Tibial nerve (tissue), 4 donors: ENCODE measurements around the gene MLANA. TPM values are rescaled to one million over a fixed set of nuclear protein-coding genes. Genes with fewer than 3 reads are reported as not detected.

Experiments used
- DNase-seq, 2 donors: peaks; one replicate each; pipeline ENCODE4 v3.0.0-alpha.2; 2019; ENCODE audit warnings: low spot score in 2 of 2
- H3K27ac ChIP-seq, 4 donors: fragments of 200-600 bp; sonication (generic) in 3 of 4; one replicate each; pipeline ENCODE4 v1.5.1; 2017 to 2019; ENCODE audit warnings: mild to moderate bottlenecking in 1 of 4
- H3K27me3 ChIP-seq, 2 donors: fragments of 200-600 bp; sonication (generic) in 1 of 2; one replicate each; pipeline versions ENCODE4 v1.5.1 to v1.6.0; 2017 to 2019
- H3K36me3 ChIP-seq, 3 donors: fragments of 200-600 bp; sonication (generic); one replicate each; pipeline ENCODE4 v1.5.1; 2018 to 2019
- H3K4me1 ChIP-seq, 4 donors: fragments of 200-600 bp; sonication (generic) in 3 of 4; one replicate each; pipeline ENCODE4 v1.5.1; 2017 to 2019
- H3K4me3 ChIP-seq, 4 donors: fragments of 200-600 bp; sonication (generic) in 3 of 4; one replicate each; pipeline ENCODE4 v1.5.1; 2017 to 2019; ENCODE audit warnings: mild to moderate bottlenecking in 1 of 4, moderate library complexity in 1 of 4
- H3K9me3 ChIP-seq, 4 donors: fragments of 200-600 bp; sonication (generic) in 3 of 4; one replicate each; pipeline ENCODE4 v1.5.1; 2017 to 2019
- EP300 ChIP-seq, 2 donors: sonication (generic); formaldehyde crosslinking; IDR thresholded peaks; one replicate each; pipeline ENCODE4 v1.6.1; 2017; ENCODE audit warnings: antibody characterized with exemption in 2 of 2, mild to moderate bottlenecking in 1 of 2
- POLR2A ChIP-seq, 2 donors: fragments of 450-650 bp; IDR thresholded peaks; one replicate each; pipeline ENCODE4 v1.6.1; 2017; ENCODE audit warnings: antibody characterized with exemption in 2 of 2, mild to moderate bottlenecking in 2 of 2, moderate library complexity in 2 of 2
- WGBS, 2 donors: methylation state at CpG; one replicate each; pipeline ENCODE4 v1.1.5; 2018; 5-methylcytosine and 5-hydroxymethylcytosine counted together
- total RNA-seq, 4 donors: library from RNA; depleted of rRNA; stranded (reverse); fragments of >200 nt; gene quantifications; one replicate each; pipeline ENCODE4 v1.1.0, GENCODE V29; 2016
- TF ChIP-seq, protein P1 (sequence below), 5 experiments: fragments of 200-600 bp in 3 of 5; fragments of 450-650 bp in 2 of 5; sonication (generic) in 3 of 5; IDR thresholded peaks; one replicate each; pipeline ENCODE4 v1.5.1; 2016 to 2019; ENCODE audit warnings: antibody characterized with exemption in 5 of 5, mild to moderate bottlenecking in 3 of 5, moderate library complexity in 2 of 5

The MLANA gene, protein sequence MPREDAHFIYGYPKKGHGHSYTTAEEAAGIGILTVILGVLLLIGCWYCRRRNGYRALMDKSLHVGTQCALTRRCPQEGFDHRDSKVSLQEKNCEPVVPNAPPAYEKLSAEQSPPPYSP
- total RNA-seq, result not detected

DNA sequence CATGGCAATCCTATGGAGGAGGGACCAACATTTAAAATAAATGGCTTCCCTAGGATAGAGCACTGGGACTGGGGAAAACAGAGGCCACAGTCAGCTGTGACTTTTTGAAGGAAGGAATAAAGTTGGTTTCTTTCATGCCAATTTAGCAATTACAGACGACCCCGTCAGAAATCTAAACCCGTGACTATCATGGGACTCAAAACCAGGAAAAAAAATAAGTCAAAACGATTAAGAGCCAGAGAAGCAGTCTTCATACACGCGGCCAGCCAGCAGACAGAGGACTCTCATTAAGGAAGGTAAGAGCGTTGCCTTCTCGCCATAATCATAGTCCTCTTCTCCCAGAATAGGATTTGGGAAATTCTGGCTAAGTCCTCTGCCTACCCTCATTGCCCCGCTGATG lies at the start of gene MLANA:
Gene MLANA (plus strand): TSS at position 249 of the 400 bp plus-strand sequence. CDS start 1,586 bp downstream, outside the sequence.
- DNase-seq, result no peak
- H3K27me3 ChIP-seq, result no peaks in the 10 kb centered on the region
- WGBS, 2 donors, result 88 to 89% methylated on average over 9 of the region's 9 CpGs
- H3K4me1 ChIP-seq, result no peaks in the 10 kb centered on the region
- peaks cover 0 to 3% (median 0%) of the 10 kb centered on the region in 3 donors for H3K36me3 ChIP-seq
- no peaks in the 10 kb centered on the region for H3K9me3 ChIP-seq
- no peak for TF ChIP-seq EP300 (IDR thresholded peaks at IDR 0.05)
- TF ChIP-seq POLR2A (IDR thresholded peaks at IDR 0.05), result no peak
- TF ChIP-seq, protein P1, sequence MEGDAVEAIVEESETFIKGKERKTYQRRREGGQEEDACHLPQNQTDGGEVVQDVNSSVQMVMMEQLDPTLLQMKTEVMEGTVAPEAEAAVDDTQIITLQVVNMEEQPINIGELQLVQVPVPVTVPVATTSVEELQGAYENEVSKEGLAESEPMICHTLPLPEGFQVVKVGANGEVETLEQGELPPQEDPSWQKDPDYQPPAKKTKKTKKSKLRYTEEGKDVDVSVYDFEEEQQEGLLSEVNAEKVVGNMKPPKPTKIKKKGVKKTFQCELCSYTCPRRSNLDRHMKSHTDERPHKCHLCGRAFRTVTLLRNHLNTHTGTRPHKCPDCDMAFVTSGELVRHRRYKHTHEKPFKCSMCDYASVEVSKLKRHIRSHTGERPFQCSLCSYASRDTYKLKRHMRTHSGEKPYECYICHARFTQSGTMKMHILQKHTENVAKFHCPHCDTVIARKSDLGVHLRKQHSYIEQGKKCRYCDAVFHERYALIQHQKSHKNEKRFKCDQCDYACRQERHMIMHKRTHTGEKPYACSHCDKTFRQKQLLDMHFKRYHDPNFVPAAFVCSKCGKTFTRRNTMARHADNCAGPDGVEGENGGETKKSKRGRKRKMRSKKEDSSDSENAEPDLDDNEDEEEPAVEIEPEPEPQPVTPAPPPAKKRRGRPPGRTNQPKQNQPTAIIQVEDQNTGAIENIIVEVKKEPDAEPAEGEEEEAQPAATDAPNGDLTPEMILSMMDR (IDR thresholded peaks at IDR 0.05), result no peak
- no peak within 1 kb of the TSS for H3K4me3 ChIP-seq
- no peak within 1 kb of the TSS for H3K27ac ChIP-seq

DNA sequence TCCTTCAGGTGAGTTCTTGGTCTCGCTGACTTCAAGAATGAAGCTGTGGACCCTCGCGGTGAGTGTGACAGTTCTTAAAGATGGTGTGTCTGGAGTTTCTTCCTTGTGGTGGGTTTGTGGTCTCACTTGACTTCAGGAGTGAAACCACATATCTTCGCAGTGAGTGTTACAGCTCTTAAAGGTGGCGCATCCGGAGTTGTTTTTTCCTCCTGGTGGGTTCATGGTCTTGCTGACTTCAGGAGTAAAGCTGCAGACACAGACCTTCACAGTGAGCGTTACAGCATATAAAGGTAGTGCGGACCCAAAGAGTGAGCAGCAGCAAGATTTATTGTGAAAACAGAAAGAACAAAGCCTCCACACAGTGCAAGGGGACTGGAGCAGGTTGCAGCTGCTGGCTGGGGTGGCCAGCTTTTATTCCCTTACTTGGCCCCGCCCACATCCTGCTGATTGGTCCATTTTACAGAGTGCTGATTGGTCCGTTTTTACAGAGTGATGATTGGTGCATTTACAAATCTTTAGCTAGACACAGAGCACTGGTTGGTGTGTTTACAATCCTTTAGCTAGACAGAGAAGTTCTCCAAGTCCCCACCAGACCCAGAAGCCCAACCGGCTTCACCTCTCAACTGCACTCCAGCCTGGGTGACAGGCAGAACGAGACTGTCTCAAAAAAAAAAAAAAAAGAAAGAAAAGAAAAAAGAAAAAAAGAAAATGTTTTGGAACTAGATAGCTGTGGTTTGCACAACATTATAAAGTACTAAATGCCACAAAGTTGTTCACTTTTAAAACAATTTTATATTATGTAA lies 48.7 kb upstream of the MLANA start:
- peaks cover 0 to 19% (median 7%) of the 10 kb centered on the region in 4 donors for H3K4me1 ChIP-seq
- no peak for TF ChIP-seq POLR2A (IDR thresholded peaks at IDR 0.05)
- TF ChIP-seq EP300 (IDR thresholded peaks at IDR 0.05), result no peak
- TF ChIP-seq, protein P1 (IDR thresholded peaks at IDR 0.05), result no peak
- 90 to 91% methylated on average over 12 of the region's 12 CpGs for WGBS, 2 donors
- no peak overlapping the region for H3K4me3 ChIP-seq
- no peaks in the 10 kb centered on the region for H3K9me3 ChIP-seq
- no peaks in the 10 kb centered on the region for H3K27me3 ChIP-seq
- no peak overlapping the region for H3K27ac ChIP-seq
- H3K36me3 ChIP-seq, result peaks cover 0 to 8% (median 0%) of the 10 kb centered on the region in 3 donors
- no peak for DNase-seq

DNA sequence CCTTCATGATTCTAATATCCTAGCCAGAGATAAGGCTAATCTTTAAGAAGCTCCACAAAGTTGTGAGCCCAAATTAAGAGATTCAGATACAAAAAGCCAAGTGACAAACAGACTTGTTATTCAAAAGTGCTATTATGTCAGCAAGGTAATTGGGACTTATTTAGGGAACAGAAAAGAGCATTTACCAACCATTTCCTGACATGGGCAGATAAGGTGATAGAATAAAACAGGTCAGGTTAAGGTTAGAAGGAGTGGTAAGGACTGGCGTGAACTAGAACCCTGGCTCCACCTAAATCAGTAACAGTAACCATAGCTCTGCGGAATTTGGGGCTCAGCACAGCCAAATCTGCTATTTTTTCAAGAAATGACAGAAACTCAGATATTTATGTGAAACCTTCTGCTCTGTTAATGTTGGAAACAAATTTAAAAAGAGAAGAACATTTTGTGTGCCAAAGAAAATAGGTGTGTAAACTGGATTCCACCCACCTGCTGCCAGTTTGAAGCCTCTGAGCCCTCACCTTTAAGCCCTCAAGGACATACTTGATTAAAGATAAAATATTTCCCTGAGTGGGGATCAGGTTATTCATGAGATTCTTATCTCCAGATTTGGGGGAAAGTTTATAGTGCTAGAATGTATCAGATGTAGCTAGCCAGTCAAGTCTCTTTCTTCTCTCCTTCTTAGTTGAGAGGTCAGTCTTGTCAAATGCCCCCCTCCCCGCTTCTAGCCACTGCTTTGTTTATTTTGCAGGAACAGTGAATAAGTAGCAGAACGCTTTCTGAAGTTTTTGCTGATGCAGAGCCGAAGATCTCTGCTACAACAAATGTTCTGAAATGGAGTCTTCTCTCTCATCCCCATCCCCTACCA lies 47.5 kb upstream of the MLANA start:
- TF ChIP-seq POLR2A (IDR thresholded peaks at IDR 0.05), result no peak
- TF ChIP-seq EP300 (IDR thresholded peaks at IDR 0.05), result no peak
- TF ChIP-seq, protein P1 (IDR thresholded peaks at IDR 0.05), result no peak
- peaks cover 0 to 19% (median 7%) of the 10 kb centered on the region in 4 donors for H3K4me1 ChIP-seq
- 36 to 52% methylated on average over 5 of the region's 5 CpGs for WGBS, 2 donors
- peaks cover 0 to 8% (median 0%) of the 10 kb centered on the region in 3 donors for H3K36me3 ChIP-seq
- H3K9me3 ChIP-seq, result no peaks in the 10 kb centered on the region
- no peak overlapping the region for H3K4me3 ChIP-seq
- H3K27ac ChIP-seq, result peak overlapping the region in 2 of 4 donors; percentile 40 to 55
- no peaks in the 10 kb centered on the region for H3K27me3 ChIP-seq
- no peak for DNase-seq

DNA sequence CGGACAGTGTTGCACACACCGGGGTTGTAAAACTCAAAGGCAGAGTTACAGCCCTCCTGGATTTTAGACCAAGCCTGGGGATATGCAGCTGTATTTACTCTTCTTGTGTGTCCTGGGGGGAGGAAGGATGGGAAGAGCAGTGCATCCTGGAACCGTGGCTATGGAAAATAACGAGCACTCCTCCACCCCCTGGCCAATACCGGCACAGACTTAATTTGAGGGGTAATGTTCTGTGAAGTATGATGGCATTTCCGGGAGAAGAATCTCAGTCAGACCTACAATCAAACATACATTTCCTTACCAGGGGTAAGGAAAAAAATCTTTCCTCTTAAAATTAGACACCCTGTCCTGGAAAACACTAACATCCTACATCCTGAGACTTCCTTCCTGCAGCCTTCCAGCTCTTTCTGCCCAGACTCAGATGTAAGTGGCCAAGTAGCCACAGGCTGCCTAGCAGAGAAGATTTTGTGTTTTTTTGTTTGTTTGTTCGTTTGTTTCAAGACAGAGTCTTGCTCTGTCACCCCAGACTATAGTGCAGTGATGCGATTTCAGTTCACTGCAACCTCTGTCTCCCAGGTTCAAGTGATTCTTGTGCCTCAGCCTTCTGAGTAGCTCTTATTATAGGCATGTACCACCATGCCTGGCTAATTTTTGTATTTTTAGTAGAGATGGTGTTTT lies 46.8 kb upstream of the MLANA start:
- Histone ChIP-seq H3K4me1 (peaks cover 0 to 19% (median 7%) of the 10 kb centered on the region in 4 donors), H3K27ac (peak overlapping the region in 2 of 4 donors; percentile 55), H3K36me3 (peaks cover 0 to 8% (median 0%) of the 10 kb centered on the region in 3 donors), H3K9me3 (no peaks in the 10 kb centered on the region), H3K4me3 (no peak overlapping the region), H3K27me3 (no peaks in the 10 kb centered on the region)
- no peak for DNase-seq
- 25 to 29% methylated on average over 8 of the region's 8 CpGs for WGBS, 2 donors
- TF ChIP-seq POLR2A (IDR thresholded peaks at IDR 0.05), result no peak
- no peak for TF ChIP-seq EP300 (IDR thresholded peaks at IDR 0.05)
- TF ChIP-seq, protein P1 (IDR thresholded peaks at IDR 0.05), result no peak
